Sigmoid colon (tissue), 7 donors: ENCODE data around the gene COA5. TPM values are rescaled to one million over a fixed set of nuclear protein-coding genes. Genes with fewer than 3 reads are reported as not detected.

ENCODE experiments used
- DNase-seq: peaks from one replicate; pipeline ENCODE4 v3.0.0-alpha.2; 2019
- H3K27ac ChIP-seq, 4 donors: fragments of 200-600 bp; sonication (generic); one replicate each; pipeline ENCODE4 v1.5.1; 2016 to 2019; ENCODE audit warnings: mild to moderate bottlenecking in 1 of 4
- H3K27me3 ChIP-seq, 3 donors: fragments of 200-600 bp; sonication (generic); one replicate each; pipeline ENCODE4 v1.5.1; 2019; ENCODE audit warnings: mild to moderate bottlenecking in 1 of 3
- H3K36me3 ChIP-seq, 4 donors: fragments of 200-600 bp; sonication (generic); one replicate each; pipeline ENCODE4 v1.5.1; 2016 to 2019
- H3K4me1 ChIP-seq, 4 donors: fragments of 200-600 bp; sonication (generic); one replicate each; pipeline ENCODE4 v1.5.1; 2017 to 2019
- H3K4me3 ChIP-seq, 4 donors: fragments of 200-600 bp; sonication (generic); one replicate each; pipeline ENCODE4 v1.5.1; 2017 to 2019; ENCODE audit warnings: mild to moderate bottlenecking in 2 of 4, moderate library complexity in 1 of 4
- H3K9me3 ChIP-seq, 4 donors: fragments of 200-600 bp in 3 of 4; sonication (generic) in 3 of 4; one replicate each; pipeline versions ENCODE4 v1.5.1 to v1.6.1; 2013 to 2019
- EP300 ChIP-seq, 4 donors: sonication (generic); formaldehyde crosslinking; IDR thresholded peaks; one replicate each; pipeline ENCODE4 v1.6.1; 2017; ENCODE audit warnings: antibody characterized with exemption in 4 of 4
- POLR2A ChIP-seq, 2 donors: fragments of 450-650 bp; IDR thresholded peaks; one replicate each; pipeline ENCODE4 v1.6.1; 2016; ENCODE audit warnings: antibody characterized with exemption in 2 of 2, mild to moderate bottlenecking in 2 of 2, moderate library complexity in 2 of 2
- POLR2AphosphoS5 ChIP-seq, 4 donors: sonication (generic); formaldehyde crosslinking; IDR thresholded peaks; one replicate each; pipeline ENCODE4 v1.6.1; 2017; ENCODE audit warnings: antibody characterized with exemption in 4 of 4
- WGBS, 2 donors: extraction: QIAGEN DNeasy Blood & Tissue Kit; methylation state at CpG; one replicate each; pipeline ENCODE4 v1.1.7; 2013; 5-methylcytosine and 5-hydroxymethylcytosine counted together
- intact Hi-C: fragments of 100-400 bp; cut with DNase I; formaldehyde crosslinking; loops from one replicate; pipeline ENCODE4 v1.15.1; 2023
- polyA plus RNA-seq, 3 donors: library from polyadenylated mRNA; stranded (reverse); fragments of 200-250 nt; gene quantifications; one replicate each; pipeline ENCODE4 v1.2.3, GENCODE V29; 2013
- total RNA-seq, 4 donors: library from RNA; depleted of rRNA; stranded (reverse); fragments of >200 nt; gene quantifications; one replicate each; pipeline ENCODE4 v1.1.0, GENCODE V29; 2016
- TF ChIP-seq, protein P1 (sequence below), 4 experiments: fragments of 450-650 bp in 3 of 4; fragments of 200-600 bp in 1 of 4; IDR thresholded peaks; one replicate each; pipeline ENCODE4 v1.5.1; 2016 to 2019; ENCODE audit warnings: antibody characterized with exemption in 4 of 4, mild to moderate bottlenecking in 3 of 4, moderate library complexity in 2 of 4
- donor health status: healthy with polysubstance abuse.
- donor health status: Bipolar disorder and iron deficiency.
- donor health status: healthy.

COA5 gene
- total and polyA plus RNA-seq, 7 donors: 28.3 to 53.8 (median 38.8) TPM

DNA sequence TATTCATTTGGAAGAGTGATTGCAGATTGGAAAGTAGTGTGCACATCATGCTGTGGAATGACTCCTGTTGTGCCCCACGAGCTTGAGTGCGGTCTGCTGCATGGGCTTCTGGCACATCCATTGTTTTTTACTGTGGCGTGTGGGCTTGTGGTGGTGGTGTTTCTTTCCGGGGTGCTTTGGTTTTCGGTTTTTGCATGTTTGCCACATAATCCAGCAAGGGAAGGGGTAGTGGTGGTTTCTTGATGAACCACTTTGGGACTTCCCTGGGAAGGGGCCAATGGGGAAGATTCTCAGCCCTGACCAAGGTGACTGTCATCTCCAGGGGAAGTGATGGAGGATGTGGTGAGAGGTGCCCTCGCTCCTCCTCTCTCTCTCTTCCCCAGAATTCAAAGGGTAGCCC is 57.0 kb downstream of the COA5 start:
- Histone ChIP-seq H3K9me3 (no peaks in the 10 kb centered on the region), H3K4me3 (no peak overlapping the region), H3K27ac (no peak overlapping the region), H3K4me1 (no peaks in the 10 kb centered on the region), H3K36me3 (peaks cover 21 to 92% (median 36%) of the 10 kb centered on the region in 4 donors), H3K27me3 (no peaks in the 10 kb centered on the region)
- TF ChIP-seq EP300 (IDR thresholded peaks at IDR 0.05): no peak
- no peak for TF ChIP-seq POLR2AphosphoS5 (IDR thresholded peaks at IDR 0.05)
- no peak for TF ChIP-seq POLR2A (IDR thresholded peaks at IDR 0.05)
- TF ChIP-seq, protein P1, sequence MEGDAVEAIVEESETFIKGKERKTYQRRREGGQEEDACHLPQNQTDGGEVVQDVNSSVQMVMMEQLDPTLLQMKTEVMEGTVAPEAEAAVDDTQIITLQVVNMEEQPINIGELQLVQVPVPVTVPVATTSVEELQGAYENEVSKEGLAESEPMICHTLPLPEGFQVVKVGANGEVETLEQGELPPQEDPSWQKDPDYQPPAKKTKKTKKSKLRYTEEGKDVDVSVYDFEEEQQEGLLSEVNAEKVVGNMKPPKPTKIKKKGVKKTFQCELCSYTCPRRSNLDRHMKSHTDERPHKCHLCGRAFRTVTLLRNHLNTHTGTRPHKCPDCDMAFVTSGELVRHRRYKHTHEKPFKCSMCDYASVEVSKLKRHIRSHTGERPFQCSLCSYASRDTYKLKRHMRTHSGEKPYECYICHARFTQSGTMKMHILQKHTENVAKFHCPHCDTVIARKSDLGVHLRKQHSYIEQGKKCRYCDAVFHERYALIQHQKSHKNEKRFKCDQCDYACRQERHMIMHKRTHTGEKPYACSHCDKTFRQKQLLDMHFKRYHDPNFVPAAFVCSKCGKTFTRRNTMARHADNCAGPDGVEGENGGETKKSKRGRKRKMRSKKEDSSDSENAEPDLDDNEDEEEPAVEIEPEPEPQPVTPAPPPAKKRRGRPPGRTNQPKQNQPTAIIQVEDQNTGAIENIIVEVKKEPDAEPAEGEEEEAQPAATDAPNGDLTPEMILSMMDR (IDR thresholded peaks at IDR 0.05): no peak
- no peak for DNase-seq
- WGBS, 2 donors: 72 to 89% methylated on average over 6 of the region's 6 CpGs
- intact Hi-C loops: no loop called here

DNA sequence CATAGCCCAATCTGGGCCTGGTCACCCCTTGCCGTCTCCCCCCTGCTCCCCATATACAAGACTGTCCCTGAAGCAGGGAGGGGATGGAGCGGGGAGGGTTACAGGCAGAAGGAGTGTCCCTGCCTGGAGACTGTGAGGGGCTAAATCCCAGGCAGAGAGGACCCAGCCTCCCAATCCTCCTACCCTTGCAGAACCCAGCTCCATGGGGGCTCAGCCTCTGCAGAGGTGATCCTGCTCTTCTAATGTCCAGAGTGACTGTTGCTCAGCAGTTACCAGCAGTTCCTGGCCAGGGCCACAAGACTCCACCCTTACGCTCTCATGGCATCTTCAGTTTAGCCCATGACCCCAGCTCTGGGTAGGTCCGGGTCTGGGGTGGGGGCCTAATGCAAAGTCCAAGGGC is 58.1 kb downstream of the COA5 start:
- intact Hi-C loops: no loop called here
- Histone ChIP-seq H3K9me3 (no peaks in the 10 kb centered on the region), H3K4me1 (no peaks in the 10 kb centered on the region), H3K27me3 (no peaks in the 10 kb centered on the region), H3K36me3 (peaks cover 24 to 92% (median 37%) of the 10 kb centered on the region in 4 donors), H3K27ac (no peak overlapping the region), H3K4me3 (no peak overlapping the region)
- TF ChIP-seq, protein P1 (IDR thresholded peaks at IDR 0.05): no peak
- TF ChIP-seq POLR2AphosphoS5 (IDR thresholded peaks at IDR 0.05) (no peak), EP300 (IDR thresholded peaks at IDR 0.05) (no peak), POLR2A (IDR thresholded peaks at IDR 0.05) (no peak)
- DNase-seq: no peak
- 87 to 96% methylated on average over 4 of the region's 4 CpGs for WGBS, 2 donors

Other genes starting within 250 kb of the COA5 start
- gene INPP4A, start 163.7 kb downstream of the COA5 start, total RNA-seq: 10 to 100 TPM; 30.4 to 49.9 (median 39.9) TPM
- 10 to 100 TPM in 1 of 3 donors, 1 to 10 TPM in 2; 1.8 to 12.2 (median 2.3) TPM for gene INPP4A, start 163.7 kb downstream of the COA5 start, polyA plus RNA-seq
- gene UNC50, start 77 bp upstream of the COA5 start, total RNA-seq: 10 to 100 TPM; 39.4 to 61.0 (median 52.7) TPM
- 10 to 100 TPM; 12.5 to 29.0 (median 19.8) TPM for gene UNC50, start 77 bp upstream of the COA5 start, polyA plus RNA-seq
- 10 to 100 TPM in 3 of 4 donors, 1 to 10 TPM in 1; 9.5 to 28.2 (median 16.9) TPM for gene MGAT4A, start 122.6 kb upstream of the COA5 start, total RNA-seq
- gene MGAT4A, start 122.6 kb upstream of the COA5 start, polyA plus RNA-seq: 10 to 100 TPM; 16.8 to 28.2 (median 24.5) TPM